ENCODE results near the gene ASS1.

Gene ASS1

DNA sequence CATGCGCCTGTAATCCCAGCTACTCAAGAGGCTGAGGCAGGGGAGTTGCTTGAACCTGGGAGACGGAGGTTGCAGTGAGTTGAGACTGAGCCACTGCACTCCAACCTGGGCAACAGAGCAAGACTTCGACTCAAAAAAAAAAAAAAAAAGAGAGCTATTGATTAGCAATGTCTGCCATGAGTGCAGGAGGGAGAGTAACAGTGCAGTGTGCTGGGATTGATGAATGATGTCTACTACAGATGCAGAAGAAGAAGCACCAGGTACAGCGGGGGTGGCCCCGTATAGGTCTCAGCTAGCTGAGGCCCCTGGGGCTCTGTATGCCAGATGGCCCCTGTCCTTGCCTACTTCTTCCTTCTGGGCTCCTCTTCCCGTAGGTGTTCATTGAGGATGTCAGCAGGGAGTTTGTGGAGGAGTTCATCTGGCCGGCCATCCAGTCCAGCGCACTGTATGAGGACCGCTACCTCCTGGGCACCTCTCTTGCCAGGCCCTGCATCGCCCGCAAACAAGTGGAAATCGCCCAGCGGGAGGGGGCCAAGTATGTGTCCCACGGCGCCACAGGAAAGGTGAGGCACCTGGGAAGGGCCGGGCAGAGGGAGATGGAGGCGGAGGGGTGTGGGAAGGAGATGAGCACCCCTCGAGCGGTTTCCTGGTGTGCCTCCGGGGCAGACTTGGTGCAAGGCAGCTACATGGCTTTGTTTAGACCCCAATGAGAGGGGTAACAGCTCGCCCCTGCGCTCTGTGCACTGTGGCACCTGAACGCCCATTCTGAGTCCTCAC is 13.5 kb downstream of the ASS1 start:
- DNase-seq = no peak

DNA sequence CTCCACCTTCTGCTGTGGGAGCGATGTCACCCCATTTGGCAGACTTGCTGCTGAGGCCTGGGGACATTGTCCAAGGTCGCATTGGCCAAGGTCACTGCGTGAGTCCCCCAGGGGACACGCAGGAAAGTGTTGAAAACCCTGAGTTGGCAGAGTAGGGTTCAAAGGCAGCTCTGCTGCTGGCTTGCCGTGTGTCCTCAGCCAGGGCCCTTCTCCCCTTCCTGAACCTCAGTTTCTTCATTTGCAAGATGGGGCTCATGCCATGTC is 14.0 kb downstream of the ASS1 start:
- DNase-seq = no peak

DNA sequence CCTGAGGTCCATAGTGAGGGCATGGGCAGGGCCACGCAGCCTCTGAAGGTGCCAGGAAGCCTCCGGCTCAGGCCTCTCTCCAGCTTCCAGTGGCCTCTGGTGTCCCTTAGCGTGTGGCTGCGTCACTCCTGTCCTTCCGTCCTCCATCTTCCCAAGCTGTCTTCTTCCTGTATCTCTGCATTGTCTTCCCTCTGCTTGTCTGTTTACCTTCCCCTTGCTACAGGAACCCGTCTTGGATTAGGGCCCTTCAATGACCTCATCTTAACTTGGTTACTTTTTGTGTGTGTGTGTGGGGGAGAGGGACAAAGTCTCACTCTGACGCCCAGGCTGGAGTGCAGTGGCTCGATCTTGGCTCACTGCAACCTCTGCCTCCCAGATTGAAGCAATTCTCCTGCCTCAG is 14.4 kb downstream of the ASS1 start:
- DNase-seq = no peak

DNA sequence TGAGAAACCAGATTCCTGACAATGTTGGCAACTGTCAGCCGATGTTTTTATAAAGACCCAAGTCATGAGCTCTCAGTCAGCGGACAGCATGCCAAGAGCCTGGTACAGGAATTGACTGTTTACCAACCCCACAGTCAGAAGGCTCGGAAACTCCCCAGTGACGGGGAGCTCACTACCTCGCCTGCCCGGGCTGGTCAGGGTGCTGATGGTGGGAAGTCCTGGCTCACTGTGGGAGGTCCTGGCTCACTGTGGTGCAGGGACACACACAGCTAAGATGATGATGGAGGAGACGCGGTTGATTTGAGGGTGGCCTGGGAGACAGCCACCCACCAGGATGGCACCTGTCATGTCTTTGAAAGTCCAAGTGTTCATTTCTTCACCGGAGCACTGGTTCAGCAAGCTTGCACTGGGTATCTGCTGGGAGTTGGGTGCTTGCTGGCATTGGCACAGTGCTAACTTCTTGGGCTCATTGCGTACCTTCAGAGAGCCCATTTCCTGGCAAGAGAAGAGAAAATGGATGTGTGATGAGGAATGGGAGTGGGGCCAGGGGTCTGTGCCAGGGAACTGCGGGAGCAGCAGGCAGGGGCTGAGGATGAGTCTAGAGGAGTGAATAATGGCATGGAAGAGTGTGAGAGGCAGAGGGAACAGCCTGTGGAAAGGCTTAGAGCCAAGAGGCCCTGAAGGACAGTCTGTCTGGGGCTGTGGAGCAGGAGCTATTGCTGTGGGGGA is 15.3 kb downstream of the ASS1 start:
- no peak for DNase-seq

DNA sequence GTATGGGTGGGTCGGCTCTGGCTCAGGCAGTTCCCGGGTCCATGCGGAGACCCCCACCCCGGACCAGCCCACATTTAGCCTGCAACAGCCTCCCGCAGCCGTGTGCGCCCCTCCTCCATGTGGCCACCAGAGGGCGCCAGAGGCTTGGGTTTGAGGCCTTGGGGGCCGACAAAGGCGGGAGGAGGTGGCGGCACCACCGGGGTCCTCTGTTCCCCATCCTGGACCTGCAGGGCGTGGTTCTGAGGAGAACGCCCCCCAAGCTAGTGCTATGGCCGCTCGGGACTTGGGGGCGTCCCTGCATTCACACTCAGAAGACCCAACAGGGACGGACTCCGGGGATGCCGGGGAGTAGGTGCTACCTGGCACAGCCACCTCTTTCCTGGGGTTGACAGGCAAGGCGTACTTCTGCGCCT is 16.5 kb downstream of the ASS1 start:
- peak; percentile 50 to 76 (median 52) for DNase-seq

DNA sequence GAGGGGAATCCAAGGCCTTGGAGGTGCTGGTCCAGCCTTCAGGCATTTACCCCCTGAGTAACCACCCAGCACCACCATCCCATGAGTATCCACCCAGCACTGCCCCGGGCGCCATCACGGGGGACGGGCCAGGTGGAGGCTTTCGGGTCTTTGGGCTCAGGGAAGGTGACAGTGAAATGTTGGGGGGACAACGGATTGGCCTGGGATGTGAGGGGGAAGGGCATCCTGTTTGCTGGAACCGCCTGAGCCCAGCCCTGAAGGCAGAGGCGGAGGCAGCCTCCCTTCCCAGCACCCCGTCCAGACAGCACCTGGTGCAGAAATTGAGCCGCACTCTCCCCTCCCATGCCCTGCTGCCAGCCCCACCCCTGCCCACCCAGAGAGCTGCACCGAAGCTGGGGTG is 17.0 kb downstream of the ASS1 start:
- no peak for DNase-seq

DNA sequence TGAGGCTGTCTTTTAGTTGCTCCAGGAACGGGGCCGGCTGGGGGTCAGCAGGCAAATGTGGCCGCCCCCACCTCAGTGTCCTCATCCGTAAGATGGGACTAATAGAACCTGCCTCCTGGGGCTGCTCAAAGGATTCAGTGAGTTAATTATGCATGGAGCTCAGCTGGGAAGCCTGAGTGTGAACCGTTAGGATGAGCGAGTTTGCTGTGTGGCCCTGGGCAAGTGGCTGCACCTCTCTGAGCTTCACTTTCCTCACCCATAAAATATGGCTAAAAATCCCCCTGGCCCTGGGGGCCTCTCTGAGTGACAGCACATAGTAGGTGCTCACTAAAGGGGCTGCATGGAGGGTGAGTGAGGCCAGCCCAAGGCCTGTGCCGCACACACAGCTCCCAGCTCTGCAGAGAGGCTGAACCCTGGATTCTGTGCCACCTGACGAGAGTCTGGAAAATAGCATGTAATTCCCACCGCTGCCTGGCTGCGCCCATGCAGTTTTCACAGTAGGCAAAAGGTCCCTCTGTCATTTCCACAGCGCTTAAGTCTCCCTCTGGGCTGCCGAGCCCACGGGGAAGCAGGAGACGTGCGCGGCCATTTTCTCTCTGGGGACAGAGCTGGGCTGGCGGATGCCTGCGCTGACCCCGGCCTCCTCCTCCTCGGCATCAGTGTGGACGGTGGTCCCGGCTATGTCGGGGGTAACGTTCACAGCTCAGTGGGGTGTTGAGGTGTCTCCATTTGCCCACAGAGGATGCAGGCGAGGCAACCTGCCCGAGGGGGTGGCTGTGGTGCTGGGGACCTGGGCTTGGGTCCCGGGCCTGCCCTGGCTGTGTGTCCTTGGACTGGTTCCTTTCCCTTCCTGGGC is 18.2 kb downstream of the ASS1 start:
- DNase-seq = no peak

DNA sequence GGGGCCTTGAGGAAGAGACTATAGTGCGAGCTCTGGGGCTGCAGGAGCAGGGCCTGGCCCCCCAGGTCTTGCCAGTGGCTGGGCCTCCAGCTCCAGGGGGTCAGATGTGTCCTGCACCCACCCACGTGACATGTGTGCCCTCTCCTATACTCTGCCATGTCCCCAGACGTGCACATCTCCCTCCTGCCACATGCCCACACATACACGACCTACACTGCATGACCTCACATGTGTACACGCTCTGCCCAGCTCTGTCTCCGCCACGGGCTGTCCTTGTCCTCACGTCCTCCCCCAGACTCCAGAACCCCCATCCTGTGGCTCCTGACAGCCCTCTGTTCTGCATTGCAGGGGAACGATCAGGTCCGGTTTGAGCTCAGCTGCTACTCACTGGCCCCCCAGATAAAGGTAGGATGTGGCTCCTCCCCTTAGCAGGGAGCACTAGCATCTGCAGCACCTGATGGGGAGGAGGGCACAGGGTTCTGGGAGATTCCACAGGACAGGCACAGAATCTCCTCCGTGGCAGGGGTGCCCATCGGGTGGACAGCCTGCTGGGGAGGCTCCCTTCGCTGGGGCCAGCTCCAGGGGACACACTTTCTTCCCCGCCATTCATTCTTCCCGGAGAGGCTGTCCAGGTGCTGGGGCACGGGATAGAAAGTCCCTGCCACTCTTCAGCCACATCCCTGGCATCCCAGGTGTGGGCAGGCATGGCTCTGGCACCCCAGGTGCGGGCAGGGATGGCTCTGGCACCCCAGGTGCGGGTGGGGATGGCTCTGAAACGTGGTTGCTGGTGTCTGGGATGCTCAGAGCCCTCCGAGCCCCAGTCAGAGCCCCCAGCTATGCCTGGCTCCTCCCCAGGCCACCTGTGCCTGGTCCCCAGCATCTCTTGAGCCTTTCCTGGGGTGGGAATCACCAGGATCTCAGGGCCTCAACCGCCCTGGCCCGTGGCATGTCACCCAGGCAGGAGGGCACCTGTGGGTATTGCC is 19.3 kb downstream of the ASS1 start:
- DNase-seq = no peak

DNA sequence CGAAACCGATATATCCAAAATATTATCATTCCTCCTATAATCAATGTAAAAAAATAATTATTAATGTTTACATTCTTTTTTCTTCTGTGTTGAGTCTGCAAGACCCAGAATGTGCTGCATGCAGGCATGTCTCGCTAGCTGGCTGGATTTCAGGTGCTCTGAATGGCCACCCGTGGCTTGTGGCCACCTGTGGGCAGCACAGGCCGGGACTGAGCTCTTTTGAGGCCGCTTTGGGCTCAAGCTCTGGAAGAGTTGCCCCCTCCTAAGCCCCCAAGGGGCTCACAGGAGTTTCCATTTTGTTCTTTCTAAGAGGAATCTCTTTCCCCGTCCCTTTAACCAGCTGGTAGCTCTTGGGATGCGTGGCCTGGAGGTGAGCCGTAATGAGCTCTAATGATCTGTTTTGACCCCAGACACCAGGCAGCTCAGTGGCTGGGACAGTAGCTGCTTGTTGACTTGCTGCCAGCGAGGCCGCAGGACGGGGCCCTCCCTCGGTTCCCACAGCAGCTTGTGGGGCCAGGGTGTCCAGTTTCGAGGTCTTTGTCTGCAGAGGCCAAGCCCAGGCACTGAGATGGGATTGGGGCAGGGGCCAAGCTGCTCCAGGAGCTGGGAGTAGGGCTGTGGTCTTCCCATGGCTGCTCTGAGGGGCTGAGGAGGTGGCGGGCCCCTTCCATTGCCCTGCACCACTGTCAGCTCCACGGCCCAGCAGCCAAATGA is 20.8 kb downstream of the ASS1 start:
- DNase-seq = peak in 1 of 3 experiments; percentile 31

DNA sequence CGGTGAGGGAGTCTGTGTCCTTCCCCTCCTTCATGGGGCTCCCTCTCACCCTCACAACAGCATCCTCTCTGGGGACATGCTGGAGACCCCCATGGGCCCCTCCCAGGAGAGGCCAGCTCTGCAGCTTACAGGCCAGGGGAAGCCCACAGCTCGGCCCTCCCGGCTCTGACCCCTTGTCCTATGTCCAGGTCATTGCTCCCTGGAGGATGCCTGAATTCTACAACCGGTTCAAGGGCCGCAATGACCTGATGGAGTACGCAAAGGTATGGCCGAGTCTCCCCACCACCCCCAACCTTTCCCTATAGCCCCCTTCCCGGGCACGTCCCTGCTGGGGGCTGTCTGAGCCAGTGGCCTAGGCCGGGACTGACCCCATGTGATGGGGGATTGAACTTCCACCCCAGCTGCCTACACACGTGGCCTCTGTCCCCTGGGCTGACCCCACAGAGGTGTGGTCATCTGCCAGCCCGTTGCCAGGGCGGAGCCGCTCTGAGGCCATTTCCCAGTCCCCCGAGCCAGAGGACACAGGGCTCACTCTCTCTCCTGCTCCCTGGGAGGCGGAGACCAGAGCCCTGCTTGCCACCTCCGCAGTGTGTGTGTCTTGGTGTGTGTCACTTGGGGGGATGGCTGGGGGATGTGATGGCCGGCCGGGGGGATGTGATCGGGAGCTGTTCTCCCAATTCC is 21.9 kb downstream of the ASS1 start:
- peak in 1 of 3 experiments; percentile 75 for DNase-seq

DNA sequence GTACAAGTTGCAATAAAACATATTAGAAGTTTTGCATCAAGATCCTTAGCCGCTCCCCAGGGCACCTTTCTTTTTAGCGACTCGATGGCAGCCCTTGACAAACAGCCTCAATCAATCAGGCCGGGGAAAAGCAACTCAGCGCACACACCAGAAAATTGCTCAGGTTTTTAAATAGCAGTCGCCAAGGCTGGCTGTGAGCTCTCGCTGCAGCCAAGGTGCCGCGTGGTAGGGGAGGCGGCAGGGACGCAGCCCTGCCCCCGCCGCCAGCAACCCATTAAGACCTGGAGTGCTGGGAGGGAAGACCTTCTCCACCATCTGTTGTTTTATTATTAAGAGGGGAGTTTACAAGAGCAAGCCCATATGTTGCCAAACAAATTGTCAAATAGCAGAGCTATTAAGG is 22.6 kb downstream of the ASS1 start:
- DNase-seq = peak; percentile 59 to 96 (median 85)

DNA sequence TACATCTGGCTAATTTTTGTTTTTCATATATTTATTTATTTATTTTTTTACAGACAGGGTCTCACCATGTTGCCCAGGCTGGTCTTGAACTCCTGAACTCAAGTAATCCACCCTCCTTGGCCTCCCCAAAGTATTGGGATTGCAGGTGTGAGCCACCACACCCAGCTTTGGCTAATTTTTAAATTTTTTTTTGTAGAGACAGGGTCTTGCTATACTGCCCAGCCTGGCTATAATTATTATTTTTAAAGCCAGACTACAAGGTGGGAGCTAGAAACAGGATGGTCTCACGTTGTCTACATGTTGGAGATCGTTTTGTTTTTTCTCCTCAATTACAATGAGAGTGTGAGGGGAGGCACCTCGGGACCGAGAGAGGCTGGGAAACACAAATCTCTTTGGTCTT is 23.8 kb downstream of the ASS1 start:
- DNase-seq = no peak

DNA sequence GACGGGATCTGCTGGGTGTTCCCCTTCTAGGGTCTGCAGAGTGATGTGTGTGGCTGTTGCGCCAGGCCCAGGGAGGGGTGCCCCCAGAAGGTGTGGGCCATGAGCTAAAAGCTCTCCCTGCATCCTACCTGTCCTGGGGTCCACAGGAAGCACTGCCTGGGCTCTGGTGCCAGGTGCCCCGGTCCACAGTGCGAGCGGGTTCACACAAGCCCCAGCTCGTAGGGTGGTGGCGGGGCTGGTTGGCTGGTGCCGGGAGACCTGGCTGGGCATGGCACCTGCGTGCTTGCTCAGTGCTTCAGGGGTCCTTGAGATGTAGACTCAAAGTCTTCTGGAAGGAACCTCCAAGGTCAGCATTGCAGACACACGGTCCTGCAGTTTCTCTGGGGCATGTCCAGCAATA is 25.5 kb downstream of the ASS1 start:
- no peak for DNase-seq

DNA sequence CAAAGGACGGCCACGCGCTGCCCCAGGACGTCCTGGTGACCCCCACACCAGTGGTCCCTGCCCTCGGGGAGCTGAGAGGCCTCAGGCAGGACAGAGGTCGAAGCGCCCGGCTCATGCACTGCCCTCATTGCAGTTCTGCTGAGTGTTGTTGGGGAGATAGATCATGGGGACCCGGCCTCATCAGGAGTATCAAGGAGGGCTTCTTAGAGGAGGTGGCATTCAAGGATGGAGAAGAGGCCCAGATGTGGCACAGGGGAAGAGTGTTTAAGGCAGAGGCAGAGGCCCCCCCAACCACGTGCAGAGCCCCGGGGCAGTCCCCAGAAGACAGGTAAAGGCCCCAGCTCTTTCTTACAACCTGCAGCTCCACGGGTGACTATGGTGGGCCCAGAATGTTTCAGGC is 26.2 kb downstream of the ASS1 start:
- no peak for DNase-seq

DNA sequence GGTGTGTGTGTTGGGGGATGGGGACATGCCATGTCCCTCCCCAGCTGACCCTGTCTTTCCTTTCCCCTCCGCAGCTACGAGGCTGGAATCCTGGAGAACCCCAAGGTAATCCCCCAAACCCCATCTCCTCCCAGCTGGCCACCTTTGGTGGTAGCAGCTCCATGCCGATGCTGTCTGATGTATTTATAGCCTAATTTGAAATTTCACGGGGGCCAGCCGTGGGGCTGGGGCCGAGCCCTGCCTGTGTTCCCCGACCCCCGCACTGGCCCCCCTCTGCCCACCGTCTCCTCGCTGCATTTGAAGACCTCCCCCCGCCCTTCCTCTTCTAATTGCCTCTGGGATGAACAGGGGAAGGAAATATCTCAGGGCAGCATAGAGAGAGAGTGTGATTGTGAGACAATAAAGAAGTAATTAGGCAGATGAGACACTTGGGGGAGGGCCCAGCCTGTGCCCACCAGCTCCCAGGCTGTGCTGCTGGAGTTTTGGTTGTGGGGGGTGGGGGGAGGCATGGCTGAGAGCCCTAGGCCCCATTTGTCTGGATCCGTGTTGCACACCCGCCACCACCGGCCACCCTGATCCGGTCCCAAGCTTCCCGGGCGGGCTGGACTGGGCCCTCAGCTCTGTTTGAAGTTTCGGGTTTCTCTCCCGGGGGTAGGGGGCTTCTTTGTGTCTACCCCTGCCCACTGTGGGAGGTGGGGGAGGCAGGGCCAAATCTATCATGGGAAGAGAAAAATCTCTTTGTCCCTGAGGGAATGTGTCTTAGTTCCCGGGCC is 26.8 kb downstream of the ASS1 start:
- DNase-seq = no peak

DNA sequence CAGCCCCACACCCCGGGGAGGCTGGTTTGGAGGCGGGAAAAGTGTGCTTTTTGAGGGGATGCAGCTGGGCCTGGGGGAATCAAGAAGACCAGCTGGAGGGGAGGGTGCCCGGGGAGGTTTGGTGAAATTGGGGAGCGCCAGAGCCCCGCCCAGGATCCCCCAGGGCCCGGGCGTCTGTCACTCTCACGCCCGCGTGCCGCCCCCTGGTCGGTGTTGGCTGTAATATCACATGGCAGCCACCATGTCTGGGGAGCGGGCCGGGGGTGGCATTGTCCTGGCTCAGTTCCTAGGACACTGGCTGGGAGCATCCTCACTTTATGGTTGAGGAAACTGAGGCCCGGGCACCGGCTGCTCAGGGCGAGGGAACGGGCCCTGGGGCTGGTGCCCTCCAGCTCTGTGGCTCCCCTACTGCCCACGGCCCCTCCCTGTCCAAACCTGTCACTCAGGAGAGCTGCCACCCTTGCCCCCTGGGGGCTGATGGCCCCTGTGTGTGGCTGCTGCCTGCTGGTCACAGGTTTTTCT is 27.5 kb downstream of the ASS1 start:
- no peak for DNase-seq

DNA sequence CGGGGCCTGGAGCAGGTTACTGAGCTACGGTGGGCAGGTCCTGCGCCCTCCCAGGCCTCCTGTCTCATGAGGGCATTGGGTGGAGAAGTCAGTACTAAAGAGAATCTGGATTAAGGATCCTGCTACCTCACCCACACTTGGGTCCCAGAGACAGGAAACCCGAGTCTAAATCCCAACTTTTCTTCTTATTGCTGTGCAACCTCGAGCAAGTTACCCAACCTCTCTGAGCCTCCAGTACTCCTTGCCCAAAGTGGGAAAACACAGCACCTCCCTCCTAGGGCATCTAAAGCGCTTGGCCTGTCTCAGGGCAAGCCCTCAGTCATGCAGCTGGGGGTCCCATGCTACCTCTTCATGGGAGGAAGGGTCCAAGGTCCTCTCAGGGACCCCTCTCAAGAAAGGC is 28.2 kb downstream of the ASS1 start:
- DNase-seq = no peak

DNA sequence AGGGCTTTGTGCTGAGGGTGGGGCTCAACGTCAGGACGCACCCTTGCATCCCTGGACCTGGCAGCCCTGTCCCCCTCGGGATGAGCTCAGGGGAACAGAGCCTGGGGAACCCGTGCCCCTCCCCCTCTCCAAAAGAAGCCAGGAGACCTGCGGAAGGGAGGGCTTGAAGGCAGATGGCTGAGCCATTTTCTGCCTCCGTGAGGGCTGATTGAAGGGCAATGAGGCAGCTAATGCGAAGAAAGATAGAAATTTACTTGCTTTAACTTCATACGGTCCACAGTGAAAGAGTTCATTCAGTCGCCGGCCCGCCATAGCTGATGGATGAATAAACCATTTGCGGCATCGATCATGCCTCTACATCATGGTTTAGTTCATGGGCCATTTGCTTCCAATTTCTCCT is 28.8 kb downstream of the ASS1 start:
- DNase-seq = no peak

DNA sequence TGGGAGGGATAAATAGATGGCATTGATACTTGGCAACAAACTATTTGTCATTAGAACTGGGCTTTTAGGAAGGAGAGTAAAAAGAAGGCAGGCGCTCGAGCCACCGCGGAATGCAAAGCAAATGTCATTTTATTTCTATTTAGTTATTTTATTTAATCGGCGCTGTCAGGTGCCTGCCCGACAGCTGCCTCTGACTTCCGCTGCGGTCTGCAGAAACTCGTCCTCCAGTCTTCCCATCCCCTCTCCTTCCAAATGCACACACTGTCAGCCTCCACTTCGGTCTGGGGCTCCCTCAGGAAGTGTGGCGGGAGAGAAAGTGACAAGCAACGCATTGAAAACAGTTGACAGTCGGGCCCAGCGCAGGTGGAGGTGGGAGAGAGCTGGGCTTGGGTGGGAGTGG is 29.3 kb downstream of the ASS1 start:
- DNase-seq = no peak

DNA sequence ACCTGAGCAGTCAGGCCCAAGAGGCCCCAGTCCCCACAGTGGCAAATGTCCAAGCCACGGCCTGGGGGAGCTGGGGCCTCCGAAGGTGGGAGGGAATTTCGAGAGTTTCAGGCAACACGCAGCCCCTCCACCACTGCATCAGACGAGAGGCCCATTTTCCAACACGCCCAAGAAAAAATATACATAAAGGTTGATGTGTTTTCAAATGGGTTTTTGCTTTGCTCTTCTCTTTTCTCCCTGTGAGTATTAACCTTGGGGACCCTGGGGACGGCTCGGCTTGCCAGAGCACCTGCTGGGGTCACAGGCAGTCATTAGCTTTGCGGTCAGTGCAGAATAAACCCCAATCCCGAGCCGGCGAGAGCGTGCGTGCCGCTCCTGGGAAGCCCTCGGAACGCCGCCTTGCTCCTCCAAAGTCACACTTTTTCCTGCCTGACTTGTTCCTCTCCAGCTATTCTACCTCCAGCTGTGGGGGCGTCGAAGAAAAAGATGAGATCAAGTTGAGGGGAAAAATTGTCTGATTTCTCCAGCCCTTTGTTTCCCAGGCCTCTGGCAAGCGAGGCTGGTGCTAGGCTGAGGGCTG is 31.5 kb downstream of the ASS1 start:
- DNase-seq = no peak

All from NCI-H1417 (cell line).